ENCODE data around the gene ANKRD44.

Gene ANKRD44

DNA sequence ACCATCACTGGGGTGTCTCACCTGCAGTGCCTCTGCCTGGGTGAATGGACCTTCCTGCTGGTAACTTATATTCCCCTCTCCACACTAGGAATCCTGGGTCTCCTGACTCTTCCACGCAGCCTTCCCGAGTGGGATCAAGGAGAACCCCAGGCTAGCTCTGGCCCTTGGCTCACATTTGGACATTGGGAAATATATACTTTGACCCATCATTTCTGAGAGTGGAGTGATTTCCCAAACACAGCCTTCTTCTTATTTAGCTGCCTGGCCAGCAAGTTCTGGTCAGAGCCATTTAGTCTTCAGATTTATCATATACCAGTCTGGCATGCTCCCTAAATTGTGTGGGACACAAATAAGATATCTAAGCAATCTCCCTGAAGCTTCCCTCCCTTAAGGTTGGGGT is 237.3 kb downstream of the ANKRD44 start:
- H2AFZ ChIP-seq (ENCODE audit: low read depth, low read length): no peak overlapping the region
- H3K36me3 ChIP-seq (ENCODE audit: insufficient read depth, low read length): peaks cover 7% of the 10 kb centered on the region
- no peak overlapping the region for H3K9ac ChIP-seq (ENCODE audit: low read depth, low read length)
- H3K9me3 ChIP-seq (ENCODE audit: insufficient read depth, low read length, severe bottlenecking): no peaks in the 10 kb centered on the region
- no peaks in the 10 kb centered on the region for H3K79me2 ChIP-seq (ENCODE audit: insufficient read depth, low read length)
- H3K4me2 ChIP-seq (ENCODE audit: insufficient read depth, low read length): no peak overlapping the region
- ATAC-seq (ENCODE audit: insufficient read depth, low read depth) (no peak), DNase-seq (no peak)
- peak overlapping the region; percentile 66 for H3K27ac ChIP-seq (ENCODE audit: low read length)
- no peaks in the 10 kb centered on the region for H3K27me3 ChIP-seq (ENCODE audit: insufficient read depth, low read length, poor library complexity)
- peaks cover 63% of the 10 kb centered on the region for H3K4me1 ChIP-seq (ENCODE audit: insufficient read depth, low read length)
- H3K4me3 ChIP-seq (ENCODE audit: low read depth in 1 of 2, low read length in 2 of 2): no peak overlapping the region
- no peaks in the 10 kb centered on the region for H4K20me1 ChIP-seq (ENCODE audit: insufficient read depth, low read length)
- no peak for TF ChIP-seq EZH2 (IDR thresholded peaks at IDR 0.05; ENCODE audit: borderline replicate concordance, low read depth, low read length, severe bottlenecking)
- TF ChIP-seq, protein P1, sequence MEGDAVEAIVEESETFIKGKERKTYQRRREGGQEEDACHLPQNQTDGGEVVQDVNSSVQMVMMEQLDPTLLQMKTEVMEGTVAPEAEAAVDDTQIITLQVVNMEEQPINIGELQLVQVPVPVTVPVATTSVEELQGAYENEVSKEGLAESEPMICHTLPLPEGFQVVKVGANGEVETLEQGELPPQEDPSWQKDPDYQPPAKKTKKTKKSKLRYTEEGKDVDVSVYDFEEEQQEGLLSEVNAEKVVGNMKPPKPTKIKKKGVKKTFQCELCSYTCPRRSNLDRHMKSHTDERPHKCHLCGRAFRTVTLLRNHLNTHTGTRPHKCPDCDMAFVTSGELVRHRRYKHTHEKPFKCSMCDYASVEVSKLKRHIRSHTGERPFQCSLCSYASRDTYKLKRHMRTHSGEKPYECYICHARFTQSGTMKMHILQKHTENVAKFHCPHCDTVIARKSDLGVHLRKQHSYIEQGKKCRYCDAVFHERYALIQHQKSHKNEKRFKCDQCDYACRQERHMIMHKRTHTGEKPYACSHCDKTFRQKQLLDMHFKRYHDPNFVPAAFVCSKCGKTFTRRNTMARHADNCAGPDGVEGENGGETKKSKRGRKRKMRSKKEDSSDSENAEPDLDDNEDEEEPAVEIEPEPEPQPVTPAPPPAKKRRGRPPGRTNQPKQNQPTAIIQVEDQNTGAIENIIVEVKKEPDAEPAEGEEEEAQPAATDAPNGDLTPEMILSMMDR (IDR thresholded peaks at IDR 0.05; ENCODE audit: borderline replicate concordance, extremely low read depth, low read length, poor library complexity, severe bottlenecking): no peak

DNA sequence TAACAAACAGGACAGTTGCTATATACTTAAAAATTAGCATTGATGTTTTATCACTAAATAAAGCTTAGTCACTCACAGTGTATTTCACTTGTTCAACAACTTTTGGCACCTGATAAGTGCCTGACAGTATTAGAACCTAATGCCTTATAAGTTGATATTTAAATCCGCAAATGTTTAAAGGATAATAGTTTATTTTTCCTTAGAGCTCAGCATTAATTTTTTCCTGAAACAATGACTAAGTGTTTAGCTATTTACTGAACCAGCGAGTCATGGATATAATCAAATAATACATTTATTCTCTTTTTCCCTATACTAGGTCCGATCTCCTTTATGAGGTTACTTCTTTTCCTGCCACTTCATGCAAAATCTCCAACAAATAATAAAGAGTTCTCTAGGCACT is 238.0 kb downstream of the ANKRD44 start:
- Histone ChIP-seq H3K4me3 (ENCODE audit: low read depth in 1 of 2, low read length in 2 of 2) (no peak overlapping the region), H3K27ac (ENCODE audit: low read length) (peak overlapping the region; percentile 84), H3K36me3 (ENCODE audit: insufficient read depth, low read length) (peaks cover 4% of the 10 kb centered on the region; the same call in 1 of the 2 replicates), H3K27me3 (ENCODE audit: insufficient read depth, low read length, poor library complexity) (no peaks in the 10 kb centered on the region), H3K9me3 (ENCODE audit: insufficient read depth, low read length, severe bottlenecking) (no peaks in the 10 kb centered on the region), H2AFZ (ENCODE audit: low read depth, low read length) (no peak overlapping the region), H3K4me1 (ENCODE audit: insufficient read depth, low read length) (peaks cover 64% of the 10 kb centered on the region), H3K9ac (ENCODE audit: low read depth, low read length) (no peak overlapping the region), H4K20me1 (ENCODE audit: insufficient read depth, low read length) (no peaks in the 10 kb centered on the region), H3K79me2 (ENCODE audit: insufficient read depth, low read length) (no peaks in the 10 kb centered on the region), H3K4me2 (ENCODE audit: insufficient read depth, low read length) (no peak overlapping the region)
- ATAC-seq (ENCODE audit: insufficient read depth, low read depth): no peak
- DNase-seq: no peak
- no peak for TF ChIP-seq EZH2 (IDR thresholded peaks at IDR 0.05; ENCODE audit: borderline replicate concordance, low read depth, low read length, severe bottlenecking)
- TF ChIP-seq, protein P1 (IDR thresholded peaks at IDR 0.05; ENCODE audit: borderline replicate concordance, extremely low read depth, low read length, poor library complexity, severe bottlenecking): no peak

DNA sequence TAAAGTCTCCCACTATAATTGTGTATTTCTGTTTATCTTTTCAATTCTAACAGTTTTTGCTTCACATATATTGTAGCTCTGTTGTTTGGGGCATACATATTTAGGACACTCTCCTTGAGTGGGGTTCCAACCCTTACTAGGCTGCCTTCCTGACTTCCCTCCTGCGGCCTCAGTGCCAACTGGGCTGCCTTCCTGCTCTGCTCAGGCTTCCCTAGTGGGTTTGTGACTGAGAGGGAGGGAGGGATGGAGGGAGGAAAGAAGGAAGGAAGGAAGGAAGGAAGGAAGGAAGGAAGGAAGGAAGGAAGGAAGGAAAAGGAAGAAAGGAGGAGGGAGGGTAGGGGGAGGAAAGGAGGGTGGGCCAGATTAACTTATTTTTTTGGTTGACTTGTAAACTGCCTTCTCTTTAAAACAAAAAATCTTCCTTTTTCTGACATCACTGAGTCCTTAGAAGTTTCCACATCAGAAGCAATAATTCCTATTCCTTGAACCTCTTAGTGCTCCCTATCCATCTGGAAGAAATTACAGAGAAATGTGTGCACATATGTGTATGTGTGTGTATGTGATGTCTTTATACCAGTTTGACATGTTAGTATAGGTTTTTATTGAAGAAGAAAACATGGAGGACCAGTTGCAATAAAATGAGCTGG is 238.7 kb downstream of the ANKRD44 start:
- H4K20me1 ChIP-seq (ENCODE audit: insufficient read depth, low read length): no peaks in the 10 kb centered on the region
- ATAC-seq (ENCODE audit: insufficient read depth, low read depth): peak; percentile 41; the same call in 1 of the 3 replicates
- H2AFZ ChIP-seq (ENCODE audit: low read depth, low read length): 0 out of 2 replicates have a peak overlapping the region, but pooled peaks have one; percentile 7
- no peaks in the 10 kb centered on the region for H3K9me3 ChIP-seq (ENCODE audit: insufficient read depth, low read length, severe bottlenecking)
- H3K4me2 ChIP-seq (ENCODE audit: insufficient read depth, low read length): peak overlapping the region; percentile 44
- TF ChIP-seq, protein P1 (IDR thresholded peaks at IDR 0.05; ENCODE audit: borderline replicate concordance, extremely low read depth, low read length, poor library complexity, severe bottlenecking): no peak
- TF ChIP-seq EZH2 (IDR thresholded peaks at IDR 0.05; ENCODE audit: borderline replicate concordance, low read depth, low read length, severe bottlenecking): no peak
- H3K4me1 ChIP-seq (ENCODE audit: insufficient read depth, low read length): peaks cover 64% of the 10 kb centered on the region
- DNase-seq: no peak
- peak overlapping the region; percentile 24; the same call in 1 of the 2 replicates for H3K9ac ChIP-seq (ENCODE audit: low read depth, low read length)
- H3K36me3 ChIP-seq (ENCODE audit: insufficient read depth, low read length): no peaks in the 10 kb centered on the region
- H3K4me3 ChIP-seq (ENCODE audit: low read depth in 1 of 2, low read length in 2 of 2): no peak overlapping the region
- H3K79me2 ChIP-seq (ENCODE audit: insufficient read depth, low read length): no peaks in the 10 kb centered on the region
- H3K27me3 ChIP-seq (ENCODE audit: insufficient read depth, low read length, poor library complexity): no peaks in the 10 kb centered on the region
- peak overlapping the region; percentile 84 for H3K27ac ChIP-seq (ENCODE audit: low read length)
